Measurements from ENCODE around the gene PLEKHD1.
"Not testable (repeated sequence)": the region's sequence is repeated elsewhere in the genome, so short reads cannot be mapped to it uniquely, and the experiment has no call there.

PLEKHD1 gene

GRCh38 chr14:69473260-69473659 lies 11.3 kb upstream of the PLEKHD1 start:
- Mint-ChIP-seq H3K27ac (no peak overlapping the region), H3K4me3 (no peak overlapping the region), H3K27me3 (peaks cover 9% of the 10 kb centered on the region), H3K4me1 (peaks cover 2% of the 10 kb centered on the region), H3K36me3 (peaks cover 7% of the 10 kb centered on the region), H3K9me3 (no peaks in the 10 kb centered on the region)
- DNase-seq (ENCODE audit: low spot score in 2 of 2), result no peak
- ATAC-seq (ENCODE audit: low read depth), result no peak

DNA sequence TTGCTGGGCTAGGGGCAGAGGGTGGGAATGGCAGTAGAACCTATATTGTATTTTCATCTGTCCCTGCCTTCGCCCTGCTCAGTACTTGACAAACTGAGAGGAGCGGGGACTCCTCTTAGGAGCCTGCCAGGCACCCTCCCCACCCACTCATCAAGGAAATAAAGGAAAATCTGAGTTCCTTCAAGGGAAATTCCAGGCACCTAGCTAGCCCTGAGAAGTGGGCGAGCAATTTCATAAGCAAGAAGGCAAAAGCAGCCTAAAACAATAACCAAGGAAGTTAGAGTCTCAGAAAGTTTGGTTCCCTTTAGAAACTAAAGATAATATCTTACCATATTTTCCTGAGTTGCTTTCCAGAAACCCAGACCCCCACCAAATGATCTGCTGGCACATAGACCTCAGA lies 10.6 kb upstream of the PLEKHD1 start:
- Mint-ChIP-seq H3K27ac (no peak overlapping the region), H3K36me3 (peaks cover 7% of the 10 kb centered on the region), H3K27me3 (peaks cover 12% of the 10 kb centered on the region), H3K4me1 (peaks cover 2% of the 10 kb centered on the region), H3K4me3 (no peak overlapping the region), H3K9me3 (no peaks in the 10 kb centered on the region)
- DNase-seq (ENCODE audit: low spot score in 2 of 2) (no peak), ATAC-seq (ENCODE audit: low read depth) (no peak)

GRCh38 chr14:69475194-69475818 lies 9.2 kb upstream of the PLEKHD1 start:
- H3K9me3 Mint-ChIP-seq, result no peaks in the 10 kb centered on the region
- DNase-seq (ENCODE audit: low spot score in 2 of 2) (no peak), ATAC-seq (ENCODE audit: low read depth) (no peak)
- H3K27ac Mint-ChIP-seq, result no peak overlapping the region
- H3K36me3 Mint-ChIP-seq, result peaks cover 7% of the 10 kb centered on the region
- no peak overlapping the region for H3K4me3 Mint-ChIP-seq
- peaks cover 19% of the 10 kb centered on the region for H3K27me3 Mint-ChIP-seq
- H3K4me1 Mint-ChIP-seq, result peaks cover 5% of the 10 kb centered on the region

DNA sequence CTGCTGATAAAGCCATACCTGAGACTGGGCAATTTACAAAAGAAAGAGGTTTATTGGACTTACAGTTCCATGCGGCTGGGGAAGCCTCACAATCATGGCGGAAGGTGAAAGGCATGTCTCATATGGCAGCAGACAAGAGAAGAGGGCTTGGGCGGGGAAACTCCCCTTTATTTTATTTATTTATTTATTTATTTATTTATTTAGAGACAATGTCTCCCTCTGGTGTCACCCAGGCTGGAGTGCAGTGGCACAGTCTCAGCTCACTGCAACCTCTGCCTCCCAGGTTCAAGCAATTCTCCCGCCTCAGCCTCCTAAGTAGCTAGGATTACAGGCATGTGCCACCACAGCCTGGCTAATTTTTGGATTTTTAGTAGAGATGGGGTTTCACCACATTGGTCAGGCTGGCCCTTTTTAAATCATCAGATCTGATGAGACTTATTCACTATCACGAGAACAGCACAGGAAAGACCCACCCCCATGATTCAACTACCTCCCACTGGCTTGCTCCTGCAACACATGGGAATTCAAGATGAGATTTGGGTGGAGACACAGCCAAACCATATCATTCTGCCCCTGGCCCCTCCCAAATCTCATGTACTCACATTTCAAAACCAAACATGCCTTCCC lies 7.6 kb upstream of the PLEKHD1 start:
- not testable (repeated sequence) for H3K4me3 Mint-ChIP-seq; H3K36me3 Mint-ChIP-seq; DNase-seq (ENCODE audit: low spot score in 2 of 2); H3K27ac Mint-ChIP-seq; ATAC-seq (ENCODE audit: low read depth); H3K4me1 Mint-ChIP-seq; H3K9me3 Mint-ChIP-seq
- peaks cover 17% of the 10 kb centered on the region for H3K27me3 Mint-ChIP-seq

GRCh38 chr14:69478055-69478454 lies 6.5 kb upstream of the PLEKHD1 start:
- not testable (repeated sequence) for DNase-seq (ENCODE audit: low spot score in 2 of 2); H3K36me3 Mint-ChIP-seq; H3K27ac Mint-ChIP-seq; ATAC-seq (ENCODE audit: low read depth); H3K9me3 Mint-ChIP-seq; H3K4me3 Mint-ChIP-seq; H3K4me1 Mint-ChIP-seq
- H3K27me3 Mint-ChIP-seq, result peaks cover 14% of the 10 kb centered on the region

DNA sequence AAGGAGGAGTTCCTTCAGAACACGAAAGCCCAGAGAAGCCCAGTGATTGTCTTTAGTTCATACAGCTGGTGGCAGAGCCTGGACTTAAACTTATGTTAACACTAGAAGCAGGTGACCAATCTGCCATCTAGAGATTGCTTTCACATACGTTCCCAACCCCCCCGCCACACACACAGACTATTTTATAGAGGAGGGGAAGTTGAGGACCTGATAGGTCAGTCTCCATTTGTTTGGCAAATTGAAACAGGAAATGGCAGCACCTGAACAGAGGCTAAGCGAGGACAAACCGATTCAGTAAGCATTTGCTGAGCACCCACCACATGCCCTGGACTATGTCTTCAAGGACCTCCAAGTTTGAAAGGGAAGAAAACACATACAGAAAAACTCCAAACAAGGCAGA lies 4.8 kb upstream of the PLEKHD1 start:
- Mint-ChIP-seq H3K9me3 (no peaks in the 10 kb centered on the region), H3K27ac (no peak overlapping the region), H3K36me3 (no peaks in the 10 kb centered on the region), H3K4me3 (no peak overlapping the region), H3K4me1 (peaks cover 7% of the 10 kb centered on the region), H3K27me3 (peaks cover 18% of the 10 kb centered on the region)
- no peak for DNase-seq (ENCODE audit: low spot score in 2 of 2)
- no peak for ATAC-seq (ENCODE audit: low read depth)

DNA sequence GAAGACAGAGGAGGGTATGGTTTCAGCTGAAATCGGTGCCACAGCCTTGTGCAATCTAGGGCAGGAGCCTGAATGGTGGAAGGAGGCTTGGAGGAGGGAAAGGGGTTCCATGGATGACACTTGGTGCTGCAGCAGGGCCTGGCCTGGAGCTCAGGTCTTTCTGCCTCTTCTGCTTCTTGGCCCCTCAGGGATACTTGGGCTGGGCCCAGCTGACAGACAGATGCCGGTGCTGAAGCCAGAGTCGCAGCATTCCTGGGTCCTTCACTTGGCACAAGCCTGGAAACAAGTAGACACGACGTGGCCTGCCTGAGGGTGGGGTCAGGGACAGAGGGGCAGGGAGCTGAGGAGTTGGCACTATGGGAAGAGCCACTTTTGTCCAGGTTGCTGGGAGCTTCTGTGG lies 4.4 kb upstream of the PLEKHD1 start:
- H3K4me1 Mint-ChIP-seq, result peaks cover 7% of the 10 kb centered on the region
- no peak overlapping the region for H3K4me3 Mint-ChIP-seq
- H3K36me3 Mint-ChIP-seq, result no peaks in the 10 kb centered on the region
- H3K9me3 Mint-ChIP-seq, result no peaks in the 10 kb centered on the region
- ATAC-seq (ENCODE audit: low read depth) (no peak), DNase-seq (ENCODE audit: low spot score in 2 of 2) (no peak)
- H3K27me3 Mint-ChIP-seq, result peaks cover 18% of the 10 kb centered on the region
- no peak overlapping the region for H3K27ac Mint-ChIP-seq

- Mint-ChIP-seq H3K4me3 (no peak overlapping the region), H3K9me3 (no peaks in the 10 kb centered on the region), H3K27ac (no peak overlapping the region), H3K27me3 (peaks cover 19% of the 10 kb centered on the region), H3K36me3 (no peaks in the 10 kb centered on the region), H3K4me1 (peaks cover 5% of the 10 kb centered on the region)
- peak; percentile 80 for ATAC-seq (ENCODE audit: low read depth)
- no peak for DNase-seq (ENCODE audit: low spot score in 2 of 2)
These were observed 2.5 kb upstream of the PLEKHD1 start for GRCh38 chr14:69481815-69482568.

DNA sequence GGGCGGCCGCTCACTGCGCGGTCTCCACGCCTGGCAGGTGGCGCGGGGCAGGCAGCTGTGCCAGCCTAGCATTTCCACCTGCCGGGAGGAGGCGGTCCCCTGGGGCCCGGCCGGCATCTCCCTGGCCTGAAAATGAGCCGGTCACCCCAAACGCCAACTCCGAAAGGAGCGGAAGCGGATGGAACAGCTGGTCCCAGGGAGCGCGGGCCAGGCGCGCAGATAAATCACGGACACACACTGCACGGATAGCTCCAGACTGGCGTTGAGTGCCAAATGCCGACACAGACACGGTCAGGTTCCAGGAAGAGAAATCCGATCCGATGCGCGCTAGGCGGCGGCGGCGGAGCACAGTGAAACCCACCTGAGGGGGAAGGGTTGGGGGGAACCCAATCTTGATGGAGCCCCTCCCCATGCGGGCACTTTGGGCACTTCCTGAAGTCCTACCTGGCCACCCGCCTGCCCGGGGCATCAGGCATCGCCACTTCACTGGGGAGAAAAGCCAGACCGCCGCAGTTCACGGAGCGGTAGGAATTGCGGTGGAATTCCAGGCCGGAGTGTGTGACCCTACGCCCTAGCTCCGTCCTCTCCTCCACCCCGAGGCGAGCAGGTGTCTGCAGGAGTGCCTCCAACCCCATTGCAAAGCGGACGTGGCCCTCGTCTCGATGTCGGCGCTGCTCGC lies 624 bp upstream of the PLEKHD1 start:
- H3K4me3 Mint-ChIP-seq, result peak overlapping the region; percentile 51
- ATAC-seq (ENCODE audit: low read depth), result no peak

DNA sequence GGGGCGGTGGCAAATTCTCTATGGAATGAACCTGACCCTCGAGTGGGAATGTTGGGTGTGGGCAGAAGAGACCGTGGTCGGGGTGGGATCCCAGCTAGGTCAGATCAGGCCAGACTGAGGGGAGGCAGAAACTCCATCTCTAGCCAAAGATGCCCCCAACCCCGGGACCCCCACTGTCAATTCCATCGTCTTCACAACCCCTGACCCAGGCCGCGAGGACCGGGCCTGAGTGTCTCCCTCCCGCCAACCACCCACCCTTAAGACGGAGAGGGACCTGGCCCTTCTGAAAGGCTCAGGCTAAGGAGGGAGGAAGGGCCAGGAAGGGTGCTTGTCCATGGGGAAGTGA lies 760 bp downstream of the PLEKHD1 start:
- peaks cover 15% of the 10 kb centered on the region for H3K27me3 Mint-ChIP-seq
- ATAC-seq (ENCODE audit: low read depth) (no peak), DNase-seq (ENCODE audit: low spot score in 2 of 2) (no peak)
- H3K27ac Mint-ChIP-seq, result no peak overlapping the region
- no peaks in the 10 kb centered on the region for H3K9me3 Mint-ChIP-seq
- peaks cover 2% of the 10 kb centered on the region for H3K4me1 Mint-ChIP-seq
- no peaks in the 10 kb centered on the region for H3K36me3 Mint-ChIP-seq
- no peak overlapping the region for H3K4me3 Mint-ChIP-seq

More for the DNA sequence above, 624 bp upstream of the PLEKHD1 start:
- no peak for DNase-seq (ENCODE audit: low spot score in 2 of 2)
- Mint-ChIP-seq H3K27me3 (peaks cover 22% of the 10 kb centered on the region), H3K27ac (no peak overlapping the region), H3K36me3 (no peaks in the 10 kb centered on the region), H3K9me3 (no peaks in the 10 kb centered on the region), H3K4me1 (peaks cover 5% of the 10 kb centered on the region)

GRCh38 chr14:69485701-69486100 lies 1.2 kb downstream of the PLEKHD1 start:
- Mint-ChIP-seq H3K36me3 (no peaks in the 10 kb centered on the region), H3K4me1 (peaks cover 2% of the 10 kb centered on the region), H3K27ac (no peak overlapping the region), H3K9me3 (no peaks in the 10 kb centered on the region), H3K4me3 (no peak overlapping the region), H3K27me3 (peaks cover 15% of the 10 kb centered on the region)
- ATAC-seq (ENCODE audit: low read depth) (no peak), DNase-seq (ENCODE audit: low spot score in 2 of 2) (no peak)

GRCh38 chr14:69487226-69487625 lies 2.7 kb downstream of the PLEKHD1 start:
- H3K27ac Mint-ChIP-seq, result no peak overlapping the region
- no peaks in the 10 kb centered on the region for H3K9me3 Mint-ChIP-seq
- no peaks in the 10 kb centered on the region for H3K36me3 Mint-ChIP-seq
- DNase-seq (ENCODE audit: low spot score in 2 of 2) (no peak), ATAC-seq (ENCODE audit: low read depth) (no peak)
- H3K27me3 Mint-ChIP-seq, result peaks cover 15% of the 10 kb centered on the region
- H3K4me1 Mint-ChIP-seq, result no peaks in the 10 kb centered on the region
- H3K4me3 Mint-ChIP-seq, result no peak overlapping the region

DNA sequence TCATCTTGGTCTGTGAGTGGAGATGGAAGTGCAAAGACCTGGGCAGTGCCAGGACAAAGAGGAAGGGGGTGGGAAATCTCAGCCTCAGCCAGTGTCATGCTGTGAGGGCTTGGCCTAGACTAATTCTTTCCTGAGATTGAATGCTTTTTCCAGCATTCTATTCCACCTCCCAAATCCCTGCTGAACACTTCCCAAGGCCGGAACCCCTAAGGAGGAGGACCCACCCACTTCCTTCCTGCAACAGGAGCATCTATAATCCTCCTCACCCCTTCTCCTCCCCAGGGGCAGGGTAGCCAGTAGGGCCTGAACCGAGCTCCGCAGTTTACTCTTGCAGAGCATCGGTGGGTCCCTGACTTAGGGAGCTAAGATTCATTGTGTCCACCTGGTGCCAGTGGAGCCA lies 3.2 kb downstream of the PLEKHD1 start:
- Mint-ChIP-seq H3K4me3 (no peak overlapping the region), H3K27ac (no peak overlapping the region), H3K9me3 (no peaks in the 10 kb centered on the region), H3K4me1 (no peaks in the 10 kb centered on the region), H3K27me3 (peaks cover 15% of the 10 kb centered on the region), H3K36me3 (no peaks in the 10 kb centered on the region)
- DNase-seq (ENCODE audit: low spot score in 2 of 2) (no peak), ATAC-seq (ENCODE audit: low read depth) (no peak)

DNA sequence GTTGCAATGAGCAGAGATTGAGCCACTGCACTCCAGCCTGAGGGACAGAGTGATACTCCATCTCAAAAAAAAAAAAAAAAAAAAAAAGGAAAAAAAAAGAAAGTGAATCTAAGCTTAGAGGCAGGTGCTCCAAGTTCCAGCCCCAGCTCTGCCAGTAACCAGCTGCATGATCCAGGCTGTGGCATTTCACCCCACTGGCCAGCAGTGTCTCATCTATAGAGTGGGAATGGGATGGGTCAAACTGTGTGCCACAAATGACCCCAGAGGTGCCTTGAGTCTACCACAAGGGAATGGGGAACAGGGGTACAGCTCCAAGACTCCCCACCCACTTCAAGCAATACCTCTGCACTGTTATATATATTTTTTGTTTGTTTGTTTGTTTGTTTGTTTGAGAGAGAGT lies 5.0 kb downstream of the PLEKHD1 start:
- peaks cover 10% of the 10 kb centered on the region for H3K27me3 Mint-ChIP-seq
- H3K27ac Mint-ChIP-seq, result no peak overlapping the region
- H3K36me3 Mint-ChIP-seq, result no peaks in the 10 kb centered on the region
- H3K4me3 Mint-ChIP-seq, result no peak overlapping the region
- no peak for ATAC-seq (ENCODE audit: low read depth)
- H3K4me1 Mint-ChIP-seq, result no peaks in the 10 kb centered on the region
- no peak for DNase-seq (ENCODE audit: low spot score in 2 of 2)
- H3K9me3 Mint-ChIP-seq, result no peaks in the 10 kb centered on the region

Measured in memory B cell (primary cell).